ENCODE results near the gene RGS7BP.

DNA sequence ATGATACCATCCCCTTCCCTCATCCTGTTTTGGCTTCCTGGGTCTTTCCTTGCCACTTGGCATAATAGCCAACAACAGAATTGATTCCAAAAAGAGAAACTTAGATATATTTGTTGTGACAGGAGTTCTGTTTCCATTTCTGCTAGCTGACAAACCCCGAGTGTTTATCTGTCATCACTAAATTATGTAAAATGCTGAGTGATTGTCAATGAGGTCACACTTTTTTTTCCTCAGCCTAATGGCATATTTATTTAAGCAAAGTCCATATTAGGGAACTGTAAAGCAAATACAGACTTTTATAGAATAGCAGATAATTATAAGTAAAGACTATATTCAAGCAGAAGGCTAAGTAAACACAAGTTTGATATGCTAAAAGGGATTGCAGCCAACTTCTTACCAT is 64.0 kb downstream of the RGS7BP start:
- no peak for TF ChIP-seq POLR2A (IDR thresholded peaks at IDR 0.05; ENCODE audit: low read depth, low read length)
- TF ChIP-seq TAF1 (IDR thresholded peaks at IDR 0.05; ENCODE audit: low read depth, low read length) = no peak
- no peak for TF ChIP-seq POU2F2 (IDR thresholded peaks at IDR 0.05; ENCODE audit: low read depth, low read length)
- TF ChIP-seq POLR2AphosphoS5 (IDR thresholded peaks at IDR 0.05; ENCODE audit: low read depth, low read length) = no peak

Data from GM12891 (cell line).